HG02798 (cell line): Measurements from ENCODE around the gene CEACAM20.
"Not testable (repeated sequence)": the region's sequence is repeated elsewhere in the genome, so short reads cannot be mapped to it uniquely, and the experiment has no call there.

ENCODE experiments used
- ATAC-seq: cut with Tn5 transposase; IDR thresholded peaks from one replicate; pipeline ENCODE4 v1.9.1; 2021; ENCODE audit warnings: mild to moderate bottlenecking; ENCODE audit not compliant: unreplicated experiment, poor library complexity

The CEACAM20 gene

DNA sequence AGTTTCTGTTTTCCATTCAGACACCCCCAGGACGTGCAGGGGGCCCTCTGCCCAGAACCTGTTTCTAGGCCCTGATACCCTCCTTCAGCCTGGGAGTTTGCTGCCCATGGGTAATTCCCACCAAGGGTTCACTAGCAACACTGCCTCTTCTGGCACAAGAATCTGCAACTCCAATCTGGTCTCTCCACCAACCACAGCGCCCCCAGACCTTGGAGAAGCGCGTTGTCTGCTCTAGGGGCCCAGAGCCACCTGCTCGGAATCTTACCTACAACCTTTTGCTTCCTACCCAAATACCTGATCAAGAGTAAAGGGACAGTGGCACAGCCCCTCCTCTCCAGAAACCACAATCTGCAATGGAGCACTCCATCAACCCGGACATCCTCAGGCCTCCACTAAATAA, 29.9 kb downstream of the CEACAM20 start:
- no peak for ATAC-seq

GRCh38 chr19:44498988-44499387, 30.5 kb downstream of the CEACAM20 start:
- no peak for ATAC-seq

DNA sequence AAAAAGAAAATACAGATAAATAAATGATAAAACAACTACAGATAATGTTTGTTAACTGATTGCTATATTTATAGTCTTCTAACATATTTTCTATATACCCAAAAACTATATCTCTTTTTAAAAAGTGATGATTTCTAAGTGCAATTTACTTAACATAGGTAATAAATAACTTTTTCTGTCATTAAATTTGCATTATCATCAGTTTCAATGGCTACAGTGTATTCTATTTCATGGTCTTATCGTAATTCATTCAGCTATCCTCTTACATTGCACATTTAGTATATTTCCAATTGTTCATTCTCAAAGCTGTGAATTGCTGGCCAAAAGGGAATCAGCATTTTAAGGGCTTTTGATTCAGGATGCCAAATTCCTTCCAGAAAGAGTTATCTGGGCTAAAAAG, 32.8 kb downstream of the CEACAM20 start:
- no peak for ATAC-seq

DNA sequence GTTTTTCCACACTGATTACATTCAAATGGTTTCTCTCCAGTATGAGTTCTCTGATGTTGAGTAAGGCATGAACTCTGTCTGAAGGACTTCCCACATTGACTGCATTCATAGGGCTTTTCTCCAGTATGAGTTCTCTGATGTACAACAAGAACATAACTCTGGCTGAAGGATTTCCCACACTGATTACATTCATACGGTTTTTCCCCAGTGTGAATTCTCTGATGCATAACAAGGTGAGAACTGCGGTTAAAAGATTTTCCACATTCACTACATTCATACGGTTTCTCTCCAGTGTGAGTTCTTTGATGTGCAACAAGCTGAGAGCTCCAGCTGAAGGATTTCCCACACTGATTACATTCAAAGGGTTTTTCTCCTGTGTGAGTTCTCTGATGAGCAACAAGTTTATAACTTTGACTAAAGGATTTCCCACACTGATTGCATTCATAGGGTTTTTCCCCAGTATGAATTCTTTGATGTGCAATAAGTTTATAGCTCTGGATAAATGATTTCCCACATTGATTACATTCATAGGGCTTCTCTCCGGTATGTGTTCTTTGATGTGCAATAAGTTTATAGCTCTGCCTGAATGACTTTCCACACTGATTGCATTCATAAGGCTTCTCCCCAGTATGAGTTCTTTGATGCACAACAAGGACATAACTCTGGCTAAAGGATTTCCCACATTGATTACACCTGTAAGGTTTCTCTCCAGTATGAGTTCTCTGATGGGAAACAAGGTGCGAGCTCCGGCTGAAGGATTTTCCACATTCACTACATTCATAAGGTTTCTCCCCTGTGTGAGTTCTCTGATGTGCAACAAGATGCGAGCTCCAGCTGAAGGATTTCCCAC, 52.7 kb downstream of the CEACAM20 start:
- ATAC-seq: no peak

GRCh38 chr19:44468730-44469129, 60.7 kb downstream of the CEACAM20 start:
- ATAC-seq: not testable (repeated sequence)

GRCh38 chr19:44462600-44463286, 66.7 kb downstream of the CEACAM20 start:
- not testable (repeated sequence) for ATAC-seq
